HepG2 (cell line): ENCODE measurements around the gene MSTO1. TPM values are rescaled to one million over a fixed set of nuclear protein-coding genes. Genes with fewer than 3 reads are reported as not detected.
"Not testable (repeated sequence)": the region's sequence is repeated elsewhere in the genome, so short reads cannot be mapped to it uniquely, and the experiment has no call there.

Experiments used
- BRD4 ChIP-seq: sonication (generic); formaldehyde crosslinking; IDR thresholded peaks from 2 replicates; pipeline ENCODE4 v1.4.0; 2020; ENCODE audit warnings: missing genetic modification reagents
- CBFB ChIP-seq: sonication (generic); formaldehyde crosslinking; IDR thresholded peaks from 2 replicates; pipeline ENCODE4 v1.4.0; 2020; ENCODE audit warnings: missing genetic modification reagents
- HDAC2 ChIP-seq: sonication (generic); formaldehyde crosslinking; IDR thresholded peaks from 2 replicates; pipeline ENCODE4 v1.4.0; 2020; ENCODE audit warnings: missing genetic modification reagents
- HIVEP1 ChIP-seq: sonication (generic); formaldehyde crosslinking; IDR thresholded peaks from 2 replicates; pipeline ENCODE4 v1.4.0; 2020; ENCODE audit warnings: mild to moderate bottlenecking, missing genetic modification reagents
- HOXD1 ChIP-seq: sonication (generic); formaldehyde crosslinking; IDR thresholded peaks from 2 replicates; pipeline ENCODE4 v1.5.0; 2020; ENCODE audit warnings: missing genetic modification reagents
- KLF12 ChIP-seq: sonication (generic); formaldehyde crosslinking; IDR thresholded peaks from 2 replicates; pipeline ENCODE4 v1.4.0; 2020; ENCODE audit warnings: missing genetic modification reagents, borderline replicate concordance
- KMT2A ChIP-seq: sonication (generic); formaldehyde crosslinking; IDR thresholded peaks from 2 replicates; pipeline ENCODE4 v1.4.0; 2020; ENCODE audit warnings: missing genetic modification reagents
- ZNF205 ChIP-seq: IDR thresholded peaks from 2 replicates; pipeline ENCODE4 v1.6.1; 2018; ENCODE audit warnings: missing biosample characterization, missing genetic modification reagents
- ZNF333 ChIP-seq: sonication (generic); formaldehyde crosslinking; IDR thresholded peaks from 2 replicates; pipeline ENCODE4 v1.4.0; 2020; ENCODE audit warnings: mild to moderate bottlenecking, missing genetic modification reagents, borderline replicate concordance
- polyA plus RNA-seq, 8 experiments: library from polyadenylated mRNA; depleted of rRNA in 3 of 8; stranded (reverse) in 7 of 8; unstranded in 1 of 8; fragments of >200 nt; fragmentation: Illumina TruSeq in 4 of 8; extraction: Trizol in 4 of 8; gene quantifications; 2 replicates each; pipeline versions ENCODE4 v1.2.1 to v1.2.3, GENCODE V29; 2011 to 2016; ENCODE audit warnings: low read depth in 4 of 8, missing spikeins in 1 of 8, mixed read lengths in 1 of 8; ENCODE audit not compliant: insufficient read depth in 1 of 8
- total RNA-seq, 5 experiments: library from RNA; depleted of rRNA; stranded (reverse); fragments of >200 nt; fragmentation: Illumina TruSeq; extraction: Trizol; gene quantifications; 2 replicates each; pipeline ENCODE4 v1.2.3, GENCODE V29; 2016; ENCODE audit warnings: low read depth in 1 of 5
- TF ChIP-seq, protein P1 (sequence below): sonication (generic); formaldehyde crosslinking; IDR thresholded peaks from 2 replicates; pipeline ENCODE4 v1.4.0; 2020; ENCODE audit warnings: missing genetic modification reagents
- TF ChIP-seq, protein P2 (sequence below): sonication (generic); formaldehyde crosslinking; IDR thresholded peaks from 2 replicates; pipeline ENCODE4 v1.5.1; 2020; ENCODE audit warnings: mild to moderate bottlenecking, missing genetic modification reagents, borderline replicate concordance
- TF ChIP-seq, protein P3 (sequence below): sonication (generic); formaldehyde crosslinking; IDR thresholded peaks from 2 replicates; pipeline ENCODE4 v1.4.0; 2020; ENCODE audit warnings: mild to moderate bottlenecking, missing genetic modification reagents
- TF ChIP-seq, protein P4 (sequence below), 2 experiments: sonication (generic) in 1 of 2; formaldehyde crosslinking in 1 of 2; IDR thresholded peaks; 2 replicates each; pipeline versions ENCODE4 v1.6.1 to v1.9.0; 2014 to 2022; ENCODE audit warnings: antibody characterized with exemption in 1 of 2, borderline replicate concordance in 1 of 2, inconsistent platforms in 1 of 2, low read depth in 1 of 2, missing genetic modification reagents in 1 of 2
- TF ChIP-seq, protein P5 (sequence below): sonication (generic); formaldehyde crosslinking; IDR thresholded peaks from 2 replicates; pipeline ENCODE4 v1.8.0; 2022; ENCODE audit warnings: missing genetic modification reagents, mild to moderate bottlenecking, inconsistent platforms, borderline replicate concordance
- TF ChIP-seq, protein P6 (sequence below): sonication (generic); formaldehyde crosslinking; IDR thresholded peaks from 2 replicates; pipeline ENCODE4 v1.4.0; 2020; ENCODE audit warnings: mild to moderate bottlenecking, low read depth, missing genetic modification reagents

The MSTO1 gene
- total and polyA plus RNA-seq, 2 of the 13 experiments (the other 11 are each of a cell fraction or from before 2014, with no cell fraction given): 19.1 to 25.3 TPM

DNA sequence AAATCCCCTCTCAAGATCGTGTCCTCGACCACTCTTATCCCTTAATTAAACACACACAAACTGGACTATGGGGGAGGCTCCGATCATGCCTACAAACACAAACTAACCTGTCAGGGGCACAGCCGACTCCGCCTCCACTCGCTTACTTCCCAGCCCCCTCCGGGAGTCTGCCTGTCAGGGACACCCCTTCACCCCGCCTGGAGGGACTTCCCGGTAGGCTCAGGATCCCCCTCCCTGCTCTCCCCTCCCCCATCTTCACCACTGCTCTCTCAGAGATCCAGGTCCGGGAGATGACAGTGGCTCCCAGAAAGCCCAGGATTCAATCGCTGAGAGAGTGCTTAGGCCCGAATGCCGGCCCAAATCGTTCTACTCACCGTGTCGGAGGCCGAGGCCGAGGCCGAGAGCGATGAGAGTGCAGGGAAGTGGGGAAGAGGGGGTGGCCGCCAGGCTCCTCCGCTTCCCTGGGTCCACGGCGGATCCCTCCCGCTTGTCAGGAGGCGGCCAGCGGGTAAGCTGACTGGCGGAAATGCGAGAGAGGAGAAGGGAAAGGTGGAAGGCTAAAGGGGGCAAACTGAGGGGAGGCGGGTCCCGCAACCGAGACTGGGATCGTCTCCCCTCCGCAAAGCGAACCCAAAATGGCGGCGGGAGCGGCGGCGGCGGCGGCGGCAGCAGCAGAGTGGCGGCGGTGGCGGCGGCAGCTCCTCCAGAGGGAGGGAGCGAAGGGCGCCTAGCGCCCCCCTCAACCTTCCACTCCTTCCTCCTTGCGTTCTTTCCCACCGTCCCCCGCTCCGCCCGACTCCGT is 48.0 kb upstream of the MSTO1 start (continued):
- TF ChIP-seq HIVEP1 (CRISPR knock-in tag) (peak; percentile 61; the same call in 1 of the 2 replicates), HOXD1 (CRISPR knock-in tag) (peak; percentile 65; the same call in 1 of the 2 replicates), CBFB (CRISPR knock-in tag) (peak; percentile 19; the same call in 1 of the 2 replicates), KLF12 (CRISPR knock-in tag) (0 out of 2 replicates have a peak, but pooled peaks have one; percentile 3), KMT2A (CRISPR knock-in tag) (peak; percentile 55; the same call in 1 of the 2 replicates), ZNF205 (CRISPR knock-in tag) (0 out of 2 replicates have a peak, but pooled peaks have one; percentile 5), ZNF333 (CRISPR knock-in tag) (0 out of 2 replicates have a peak, but pooled peaks have one; percentile 56), HDAC2 (CRISPR knock-in tag) (peak; percentile 18; the same call in 1 of the 2 replicates), BRD4 (CRISPR knock-in tag) (peak; percentile 68)
- TF ChIP-seq, protein P1, sequence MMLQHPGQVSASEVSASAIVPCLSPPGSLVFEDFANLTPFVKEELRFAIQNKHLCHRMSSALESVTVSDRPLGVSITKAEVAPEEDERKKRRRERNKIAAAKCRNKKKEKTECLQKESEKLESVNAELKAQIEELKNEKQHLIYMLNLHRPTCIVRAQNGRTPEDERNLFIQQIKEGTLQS: 0 out of 2 replicates have a peak, but pooled peaks have one; percentile 8
- TF ChIP-seq, protein P2, sequence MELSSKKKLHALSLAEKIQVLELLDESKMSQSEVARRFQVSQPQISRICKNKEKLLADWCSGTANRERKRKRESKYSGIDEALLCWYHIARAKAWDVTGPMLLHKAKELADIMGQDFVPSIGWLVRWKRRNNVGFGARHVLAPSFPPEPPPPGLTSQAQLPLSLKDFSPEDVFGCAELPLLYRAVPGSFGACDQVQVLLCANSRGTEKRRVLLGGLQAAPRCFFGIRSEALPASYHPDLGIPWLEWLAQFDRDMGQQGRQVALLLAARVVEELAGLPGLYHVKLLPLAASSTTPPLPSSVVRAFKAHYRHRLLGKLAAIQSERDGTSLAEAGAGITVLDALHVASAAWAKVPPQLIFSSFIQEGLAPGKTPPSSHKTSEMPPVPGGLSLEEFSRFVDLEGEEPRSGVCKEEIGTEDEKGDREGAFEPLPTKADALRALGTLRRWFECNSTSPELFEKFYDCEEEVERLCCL (CRISPR knock-in tag): 0 out of 2 replicates have a peak, but pooled peaks have one; percentile 20
- TF ChIP-seq, protein P3, sequence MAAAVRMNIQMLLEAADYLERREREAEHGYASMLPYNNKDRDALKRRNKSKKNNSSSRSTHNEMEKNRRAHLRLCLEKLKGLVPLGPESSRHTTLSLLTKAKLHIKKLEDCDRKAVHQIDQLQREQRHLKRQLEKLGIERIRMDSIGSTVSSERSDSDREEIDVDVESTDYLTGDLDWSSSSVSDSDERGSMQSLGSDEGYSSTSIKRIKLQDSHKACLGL (CRISPR knock-in tag): peak; percentile 50; the same call in 1 of the 2 replicates
- TF ChIP-seq, protein P4, sequence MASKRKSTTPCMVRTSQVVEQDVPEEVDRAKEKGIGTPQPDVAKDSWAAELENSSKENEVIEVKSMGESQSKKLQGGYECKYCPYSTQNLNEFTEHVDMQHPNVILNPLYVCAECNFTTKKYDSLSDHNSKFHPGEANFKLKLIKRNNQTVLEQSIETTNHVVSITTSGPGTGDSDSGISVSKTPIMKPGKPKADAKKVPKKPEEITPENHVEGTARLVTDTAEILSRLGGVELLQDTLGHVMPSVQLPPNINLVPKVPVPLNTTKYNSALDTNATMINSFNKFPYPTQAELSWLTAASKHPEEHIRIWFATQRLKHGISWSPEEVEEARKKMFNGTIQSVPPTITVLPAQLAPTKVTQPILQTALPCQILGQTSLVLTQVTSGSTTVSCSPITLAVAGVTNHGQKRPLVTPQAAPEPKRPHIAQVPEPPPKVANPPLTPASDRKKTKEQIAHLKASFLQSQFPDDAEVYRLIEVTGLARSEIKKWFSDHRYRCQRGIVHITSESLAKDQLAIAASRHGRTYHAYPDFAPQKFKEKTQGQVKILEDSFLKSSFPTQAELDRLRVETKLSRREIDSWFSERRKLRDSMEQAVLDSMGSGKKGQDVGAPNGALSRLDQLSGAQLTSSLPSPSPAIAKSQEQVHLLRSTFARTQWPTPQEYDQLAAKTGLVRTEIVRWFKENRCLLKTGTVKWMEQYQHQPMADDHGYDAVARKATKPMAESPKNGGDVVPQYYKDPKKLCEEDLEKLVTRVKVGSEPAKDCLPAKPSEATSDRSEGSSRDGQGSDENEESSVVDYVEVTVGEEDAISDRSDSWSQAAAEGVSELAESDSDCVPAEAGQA (IDR thresholded peaks at IDR 0.05; ENCODE audit: low read depth): peak; percentile 30; the same call in 1 of the 2 replicates
- TF ChIP-seq, protein P4 (CRISPR knock-in tag; IDR thresholded peaks at IDR 0.05; ENCODE audit: borderline replicate concordance): not testable (repeated sequence)
- TF ChIP-seq, protein P5, sequence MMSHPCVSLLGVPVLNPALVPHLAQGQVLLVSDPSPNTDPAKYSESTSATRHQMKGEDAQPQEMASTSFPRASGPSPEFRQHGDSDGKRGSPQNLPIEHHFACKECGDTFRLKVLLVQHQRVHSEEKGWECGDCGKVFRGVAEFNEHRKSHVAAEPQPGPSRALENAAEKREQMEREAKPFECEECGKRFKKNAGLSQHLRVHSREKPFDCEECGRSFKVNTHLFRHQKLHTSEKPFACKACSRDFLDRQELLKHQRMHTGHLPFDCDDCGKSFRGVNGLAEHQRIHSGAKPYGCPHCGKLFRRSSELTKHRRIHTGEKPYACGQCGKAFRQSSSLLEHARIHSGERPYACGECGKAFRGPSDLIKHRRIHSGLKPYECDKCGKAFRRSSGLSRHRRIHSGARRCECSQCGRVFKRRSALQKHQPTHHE (CRISPR knock-in tag): peak; percentile 35; the same call in 1 of the 2 replicates
- TF ChIP-seq, protein P6, sequence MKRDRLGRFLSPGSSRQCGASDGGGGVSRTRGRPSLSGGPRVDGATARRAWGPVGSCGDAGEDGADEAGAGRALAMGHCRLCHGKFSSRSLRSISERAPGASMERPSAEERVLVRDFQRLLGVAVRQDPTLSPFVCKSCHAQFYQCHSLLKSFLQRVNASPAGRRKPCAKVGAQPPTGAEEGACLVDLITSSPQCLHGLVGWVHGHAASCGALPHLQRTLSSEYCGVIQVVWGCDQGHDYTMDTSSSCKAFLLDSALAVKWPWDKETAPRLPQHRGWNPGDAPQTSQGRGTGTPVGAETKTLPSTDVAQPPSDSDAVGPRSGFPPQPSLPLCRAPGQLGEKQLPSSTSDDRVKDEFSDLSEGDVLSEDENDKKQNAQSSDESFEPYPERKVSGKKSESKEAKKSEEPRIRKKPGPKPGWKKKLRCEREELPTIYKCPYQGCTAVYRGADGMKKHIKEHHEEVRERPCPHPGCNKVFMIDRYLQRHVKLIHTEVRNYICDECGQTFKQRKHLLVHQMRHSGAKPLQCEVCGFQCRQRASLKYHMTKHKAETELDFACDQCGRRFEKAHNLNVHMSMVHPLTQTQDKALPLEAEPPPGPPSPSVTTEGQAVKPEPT (CRISPR knock-in tag): 0 out of 2 replicates have a peak, but pooled peaks have one; percentile 27
